Erythroblast (primary cell): ENCODE results near the gene SELL.

Experiments used
- GATA1 ChIP-seq: IDR thresholded peaks from 2 replicates; pipeline ENCODE4 v1.6.1; 2011; ENCODE audit warnings: low read depth, mild to moderate bottlenecking, control low read depth, low read length, moderate library complexity
- POLR2A ChIP-seq: IDR thresholded peaks from 2 replicates; pipeline ENCODE4 v1.6.1; 2011; ENCODE audit warnings: mild to moderate bottlenecking, low read length

GRCh38 chr1:169745015-169745861 lies 33.8 kb upstream of the SELL start:
- no peak for TF ChIP-seq POLR2A
- no peak for TF ChIP-seq GATA1
